Stimulated activated CD4-positive, alpha-beta T cell treated with anti-CD3 and anti-CD28 coated beads, Interleukin-4, amount 100 ng/mL, for 4 hours (primary cell): ENCODE data around the gene CELF6.
A peak's percentile ranks its signal among the peaks of the same experiment; 100 is the strongest.

ENCODE experiments used
- DNase-seq, 2 experiments: peaks; one replicate each; pipeline ENCODE4 v3.0.0-alpha.2; 2020

The CELF6 gene

DNA sequence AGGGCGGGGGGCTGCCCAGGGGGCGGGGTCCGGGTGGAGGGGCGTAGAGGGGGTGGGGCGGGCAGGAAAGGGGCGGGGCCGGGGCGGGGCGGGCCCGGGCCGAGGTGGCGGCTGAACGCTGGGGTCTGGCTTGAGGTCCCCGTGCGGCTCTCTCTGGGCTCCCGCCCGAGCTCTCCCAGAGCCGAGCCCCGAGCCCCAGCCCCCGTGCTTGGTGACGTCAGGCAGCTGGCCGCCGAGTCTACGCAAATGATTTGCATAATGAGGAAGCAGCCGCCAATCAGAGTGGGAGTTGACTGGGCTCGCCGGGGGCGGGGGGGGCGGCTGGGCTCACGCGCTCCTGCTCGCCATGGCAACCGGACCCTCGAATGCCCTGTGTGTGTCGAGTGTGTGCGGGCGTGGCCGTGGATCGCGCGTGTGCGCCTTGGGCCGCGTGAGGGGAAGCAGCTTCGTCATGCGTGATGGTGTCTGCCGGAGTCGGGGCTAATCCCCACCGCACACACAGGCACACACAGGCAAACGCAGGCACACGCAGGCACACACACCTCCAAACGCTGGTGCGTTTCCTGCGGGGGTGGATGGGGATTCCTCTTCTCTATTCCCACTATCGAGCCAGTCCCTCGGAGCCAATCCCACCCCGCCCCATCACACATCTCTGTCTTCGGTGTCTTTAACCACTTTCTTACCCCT lies at the start of gene CELF6:
CELF6 (minus strand) TSS at position 173 of the 687 bp plus-strand sequence. CDS start 283 bp downstream, outside the sequence.
- DNase-seq, result peak; percentile 64 to 77

DNA sequence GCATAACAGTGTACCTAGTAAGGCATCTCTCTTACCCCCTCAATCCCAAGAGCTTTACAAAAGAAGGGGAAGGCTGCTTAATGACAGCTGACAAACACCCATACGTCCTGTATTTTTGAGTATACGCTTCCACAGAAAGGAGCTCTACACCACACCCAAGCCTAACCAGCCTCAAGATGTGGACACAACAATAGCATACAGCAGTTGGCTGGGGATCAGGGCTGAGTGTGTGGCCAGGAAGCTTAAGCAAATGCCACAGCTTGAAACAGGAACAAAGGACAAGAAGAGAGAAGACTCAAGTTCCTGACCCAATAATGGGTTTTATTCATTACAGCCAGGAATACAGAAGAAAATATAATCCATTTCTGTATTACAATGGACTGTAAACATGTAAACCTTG lies 48.9 kb upstream of the CELF6 start:
- no peak for DNase-seq

DNA sequence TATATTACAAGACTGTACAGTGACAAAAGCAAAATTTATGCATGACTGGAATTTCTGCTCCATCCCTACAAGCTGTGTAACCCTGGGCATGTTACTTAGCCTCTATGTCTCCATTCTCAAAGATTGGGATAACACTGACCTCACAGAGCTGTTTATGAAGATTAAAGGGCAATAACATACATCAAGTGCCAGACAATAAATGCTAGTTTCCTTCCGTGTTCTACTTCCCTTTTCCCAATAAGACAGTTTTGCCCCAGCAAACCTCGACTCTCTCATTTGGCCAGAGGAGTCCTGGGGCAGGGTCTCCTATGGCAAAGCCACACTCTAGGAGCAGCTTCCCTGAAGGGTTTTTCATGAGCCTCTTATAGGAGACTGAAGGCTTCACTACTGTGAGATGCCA lies 48.4 kb upstream of the CELF6 start:
- DNase-seq, result no peak

DNA sequence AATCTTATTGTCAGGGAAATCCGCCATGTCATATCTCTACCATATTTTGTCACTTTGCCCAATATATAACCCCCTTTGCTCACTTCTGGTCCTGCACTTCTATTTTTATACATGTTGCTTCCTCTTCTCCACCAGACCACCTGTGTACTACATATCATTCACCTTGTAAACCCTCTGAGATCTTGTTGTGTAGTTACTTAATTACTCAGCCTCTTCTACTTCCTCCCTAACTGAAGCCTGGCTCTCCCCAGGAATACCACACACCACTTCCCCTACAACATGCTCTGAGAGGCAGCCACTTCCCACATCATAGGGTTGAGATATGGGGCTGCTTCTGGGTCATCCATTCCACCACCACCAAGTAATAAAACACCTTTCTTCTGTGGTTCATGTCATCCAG lies 45.9 kb upstream of the CELF6 start:
- DNase-seq, result no peak

DNA sequence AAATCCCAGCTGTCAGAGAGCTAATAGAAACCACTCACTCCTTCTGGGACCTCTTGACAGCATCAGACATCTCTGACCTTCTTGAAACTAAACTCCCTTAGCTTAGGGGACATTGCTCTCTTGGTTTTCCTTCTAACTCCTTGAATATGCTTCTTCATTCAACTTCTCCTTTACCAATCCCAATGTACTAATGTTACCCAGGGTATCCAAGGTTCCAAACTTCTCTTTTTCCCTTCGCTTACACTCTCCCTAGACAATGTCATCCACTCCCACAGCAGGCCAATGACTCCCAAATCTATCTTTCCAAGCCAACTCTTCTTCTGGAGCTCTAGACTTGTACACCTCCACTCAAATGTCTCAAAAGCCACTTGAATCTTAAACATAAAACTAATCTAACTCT lies 41.2 kb upstream of the CELF6 start:
- no peak for DNase-seq

DNA sequence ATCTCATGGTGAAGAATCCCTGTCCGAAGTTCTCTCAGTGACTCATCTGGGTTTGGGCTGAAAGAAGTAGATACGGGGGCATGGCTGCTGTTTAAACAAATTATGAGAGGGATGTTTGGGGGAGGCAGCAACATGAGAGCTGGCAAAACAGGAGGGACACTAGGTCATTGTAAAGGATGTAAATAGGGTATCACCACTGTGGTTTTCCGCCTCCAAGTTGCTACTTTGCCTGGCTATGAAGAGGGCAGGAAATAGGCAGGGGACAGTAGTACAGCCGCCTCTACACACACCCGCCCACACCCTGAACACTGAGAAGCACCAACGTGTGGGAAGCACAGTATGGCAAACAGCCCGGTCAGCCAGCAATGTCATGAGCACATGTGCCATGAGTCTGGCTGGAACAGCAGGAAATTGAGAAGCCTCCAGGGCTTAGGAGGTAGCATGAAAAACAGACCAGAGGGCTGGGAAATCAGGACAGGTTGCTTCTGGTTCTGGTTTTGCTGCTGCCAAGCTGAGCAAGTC lies 38.8 kb upstream of the CELF6 start:
- DNase-seq, result no peak

DNA sequence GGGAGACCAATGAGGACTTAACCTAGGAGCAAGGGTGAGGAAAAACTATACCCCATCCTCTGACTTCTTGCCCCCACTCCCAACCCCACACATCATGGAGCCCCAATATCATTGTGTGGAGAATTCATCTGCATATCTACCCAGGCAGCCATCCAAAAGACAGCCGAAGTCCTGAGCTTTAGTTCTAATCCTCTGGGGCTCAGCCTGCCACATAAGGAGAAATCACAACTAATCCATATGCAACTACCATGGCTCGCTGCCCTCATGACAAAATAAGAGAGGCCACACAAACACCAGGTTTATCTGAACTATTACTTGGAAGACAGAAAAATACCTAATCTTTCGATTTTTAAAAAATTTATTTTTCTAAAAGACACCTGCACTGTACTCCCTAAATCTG lies 38.2 kb upstream of the CELF6 start:
- DNase-seq, result no peak

DNA sequence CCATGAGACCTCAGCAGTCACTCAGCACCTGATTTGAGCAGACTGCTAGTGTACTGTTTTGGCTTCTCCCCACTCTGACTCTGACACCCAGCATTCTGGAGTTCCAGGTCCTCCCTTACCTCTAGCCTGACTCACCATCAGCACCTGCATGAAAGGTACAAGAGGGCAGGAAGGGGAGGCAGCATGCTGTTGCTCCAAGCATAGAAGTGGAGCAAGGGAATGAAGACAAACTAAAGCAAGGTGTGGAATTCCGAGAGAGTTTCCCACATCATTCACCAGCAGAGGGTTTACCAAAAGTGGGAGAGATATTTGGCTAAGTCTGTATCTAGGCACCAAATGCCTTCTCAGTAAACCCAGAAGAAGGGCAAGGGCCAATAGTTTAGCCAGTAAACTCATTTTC lies 34.5 kb upstream of the CELF6 start:
- no peak for DNase-seq

DNA sequence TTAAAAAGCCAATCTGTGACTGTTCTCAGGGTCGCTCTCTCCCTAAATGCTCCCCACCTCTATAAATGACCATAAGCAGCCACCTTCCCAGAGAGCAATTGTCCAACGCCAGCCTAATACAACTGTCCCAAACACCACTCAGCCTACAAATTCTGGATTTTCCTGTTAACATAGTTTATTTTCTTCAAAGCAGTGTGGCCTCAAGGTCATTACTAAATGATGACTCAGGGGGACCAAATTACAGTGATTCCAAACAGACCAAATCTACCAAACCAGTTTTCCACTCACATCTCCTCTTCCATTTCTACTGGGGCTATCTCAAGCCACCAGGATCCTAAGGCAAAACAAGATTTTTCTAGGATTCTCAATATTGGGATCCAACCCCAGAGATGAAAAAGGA lies 33.3 kb upstream of the CELF6 start:
- DNase-seq, result no peak

DNA sequence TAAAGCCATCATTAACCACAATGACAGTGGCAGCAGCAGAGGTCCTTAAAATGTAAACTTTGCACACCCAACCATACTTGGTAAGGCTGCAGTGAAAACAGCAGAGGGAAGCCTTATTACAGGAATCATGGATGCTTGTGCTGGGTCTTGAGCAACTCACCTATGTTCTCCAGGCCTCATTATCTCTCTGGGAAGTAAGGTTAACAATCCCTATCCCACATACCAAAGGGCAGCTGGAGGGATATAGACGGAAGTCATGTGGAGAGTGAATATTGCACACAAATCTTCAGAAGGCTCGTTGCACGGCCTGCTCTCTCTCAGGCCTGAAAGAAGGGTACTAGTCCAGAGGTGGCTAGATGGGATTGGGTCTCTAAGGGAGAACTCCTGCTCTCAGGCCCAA lies 25.8 kb upstream of the CELF6 start:
- DNase-seq, result no peak

DNA sequence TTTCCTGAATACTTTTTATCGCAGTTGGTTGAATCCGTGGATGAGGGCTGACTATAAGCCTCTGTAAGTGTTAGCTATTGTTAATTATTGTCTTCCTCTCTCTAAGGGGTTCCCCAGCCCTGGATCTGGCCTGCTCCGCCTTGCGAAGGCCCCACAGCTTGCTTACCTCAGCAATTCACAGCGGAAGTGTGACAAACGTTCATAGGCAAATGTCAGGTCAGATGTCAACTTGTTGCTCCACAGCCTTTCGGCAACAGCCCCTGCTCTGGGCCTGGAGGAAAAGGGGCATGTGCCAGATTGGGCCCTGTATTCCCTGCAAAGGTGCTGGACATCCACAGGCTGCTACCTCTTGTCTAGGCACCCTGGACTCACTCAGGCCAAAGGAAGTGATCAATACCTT lies 25.3 kb upstream of the CELF6 start:
- DNase-seq, result no peak

DNA sequence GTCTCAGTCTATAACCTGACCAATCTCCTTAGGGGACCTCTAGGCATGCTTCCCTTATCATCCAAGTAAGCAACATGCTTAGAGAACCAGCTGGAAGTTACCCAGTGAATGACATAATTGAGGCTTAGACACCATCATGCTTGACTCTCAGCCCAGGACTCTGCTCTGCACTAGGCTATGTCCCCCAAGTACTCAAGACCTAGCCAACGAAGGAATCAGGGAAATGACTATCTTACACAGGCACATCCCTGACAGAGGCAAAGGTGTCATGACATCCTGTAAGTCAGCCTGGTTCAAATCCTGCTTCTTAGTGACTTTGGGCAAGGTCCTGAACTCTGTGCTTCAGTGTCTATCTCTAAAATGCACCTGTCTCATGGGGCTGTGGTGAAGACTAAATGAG lies 24.6 kb upstream of the CELF6 start:
- no peak for DNase-seq

DNA sequence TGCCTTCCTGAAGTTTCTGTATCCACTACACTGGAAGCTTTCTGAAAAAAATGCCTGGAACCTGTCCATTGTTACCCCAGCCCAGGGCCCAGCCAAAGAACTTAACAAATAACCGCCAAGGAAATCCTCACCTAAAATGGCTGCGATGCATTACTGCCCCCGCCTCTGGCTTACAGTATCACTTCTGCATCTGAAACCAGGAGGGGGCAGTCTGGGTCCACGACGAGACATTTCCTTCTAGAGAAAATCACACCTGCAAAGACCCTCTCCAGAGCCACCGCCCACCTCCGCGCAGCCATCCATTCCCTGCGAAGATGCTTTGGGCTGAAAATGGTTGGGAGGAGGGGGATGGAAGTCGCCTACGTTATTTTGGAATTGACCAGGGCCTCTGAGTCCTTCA lies 22.4 kb upstream of the CELF6 start:
- DNase-seq, result peak; percentile 12 to 32

DNA sequence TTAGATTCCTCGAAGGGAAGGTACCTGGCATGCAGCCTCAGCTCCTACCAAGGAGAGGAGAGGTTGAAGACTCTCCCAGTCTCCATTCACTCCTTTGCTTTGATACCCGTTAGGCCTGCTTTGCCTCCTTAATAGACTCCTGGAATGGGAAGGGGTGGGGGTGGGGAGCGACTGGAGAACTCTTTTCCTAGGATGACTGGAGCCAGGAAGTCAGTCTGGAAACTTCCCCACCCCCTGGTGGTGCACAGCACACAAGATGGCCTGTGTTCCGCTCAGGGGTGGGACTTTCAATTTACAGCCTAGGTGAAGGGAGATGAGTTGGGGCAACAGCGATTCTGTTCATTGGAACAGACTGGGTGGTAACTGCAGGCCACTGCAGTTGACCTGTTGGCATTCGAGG lies 21.4 kb upstream of the CELF6 start:
- DNase-seq, result no peak

DNA sequence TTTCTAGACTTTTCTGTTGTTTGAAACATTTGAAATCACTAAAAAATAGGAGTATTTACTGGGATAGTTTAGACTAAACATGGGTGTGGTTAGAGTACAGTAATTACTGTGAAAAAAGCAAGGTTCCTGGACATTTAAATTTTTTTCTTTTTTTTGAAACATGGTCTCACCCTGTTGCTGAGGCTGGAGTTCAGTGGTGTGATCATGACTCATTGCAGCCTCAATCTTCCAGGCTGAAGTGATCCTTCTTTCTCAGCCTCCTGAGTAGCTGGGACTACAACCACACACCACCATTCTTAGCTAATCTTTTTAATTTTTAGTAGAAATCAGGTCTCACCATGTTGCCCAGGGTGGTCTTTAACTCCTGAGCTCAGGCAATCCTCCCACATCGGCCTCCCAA lies 20.4 kb upstream of the CELF6 start:
- DNase-seq, result no peak

DNA sequence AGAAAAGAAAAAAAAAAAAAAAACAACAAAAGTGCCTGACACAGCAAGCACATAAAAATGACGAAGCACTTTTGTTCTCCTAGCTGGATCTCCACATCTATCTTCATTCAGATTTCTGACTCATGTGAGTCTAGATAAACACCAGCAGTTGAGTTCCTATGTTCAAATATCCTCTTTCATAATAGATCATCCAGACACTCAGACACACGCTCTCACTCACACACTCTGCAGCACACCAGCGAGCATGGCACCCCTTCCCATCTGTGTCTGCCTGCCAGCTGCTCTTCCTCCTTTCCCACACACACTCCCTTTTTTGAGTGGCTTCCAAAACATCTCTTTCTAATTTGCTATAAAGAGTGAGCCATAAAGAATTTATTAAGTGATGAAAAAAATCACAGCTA lies 19.8 kb upstream of the CELF6 start:
- no peak for DNase-seq

DNA sequence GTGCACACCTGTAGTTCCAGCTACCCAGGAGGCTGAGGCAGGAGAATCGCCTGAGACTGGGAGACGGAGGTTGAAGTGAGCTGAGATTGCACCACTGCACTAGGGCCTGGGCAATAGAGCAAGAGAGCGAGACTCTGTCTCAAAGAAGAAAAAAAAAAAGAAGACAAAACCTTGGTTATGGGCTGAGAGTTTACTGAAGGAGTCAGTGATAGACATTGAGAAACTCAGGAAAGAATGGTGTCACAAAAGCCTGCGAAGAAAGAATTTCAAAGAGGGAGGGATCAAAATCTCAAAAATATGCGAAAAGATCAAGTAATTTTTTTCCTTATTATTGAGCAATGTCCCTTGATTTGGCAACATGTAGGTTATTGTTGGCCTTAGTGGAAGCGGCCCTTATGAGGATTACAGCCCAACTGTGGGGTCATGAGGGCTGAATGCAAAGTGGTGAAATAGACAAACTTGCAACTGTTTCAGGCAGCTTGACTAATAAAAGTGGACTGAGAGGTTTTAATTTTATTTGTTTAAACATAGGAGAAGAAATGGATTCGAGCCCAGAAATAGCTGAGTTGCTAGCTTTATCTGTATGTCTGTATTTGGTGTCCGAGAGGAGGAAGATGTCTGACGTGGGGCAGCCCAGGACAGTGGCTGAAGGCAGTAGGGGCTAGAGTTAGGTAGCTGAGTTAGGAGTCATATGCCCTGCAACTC lies 18.8 kb upstream of the CELF6 start:
- DNase-seq, result no peak

DNA sequence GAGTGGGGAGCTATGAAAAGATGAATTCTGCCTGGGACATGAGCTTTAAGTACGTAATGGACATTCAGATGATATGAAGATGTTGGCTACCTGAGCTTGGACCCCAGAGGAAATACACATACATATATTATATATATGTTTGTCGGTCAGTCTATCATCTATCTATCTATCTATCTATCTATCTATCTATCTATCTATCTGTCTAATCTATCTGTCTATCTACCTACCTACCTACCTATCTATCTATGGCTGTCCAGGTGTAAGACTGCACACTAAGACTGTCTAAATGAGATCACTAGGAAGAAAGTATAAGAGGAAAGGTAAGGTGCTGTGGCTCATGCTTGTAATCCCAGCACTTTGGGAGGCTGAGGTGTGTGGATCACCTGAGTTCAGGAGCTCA lies 18.2 kb upstream of the CELF6 start:
- DNase-seq, result no peak

DNA sequence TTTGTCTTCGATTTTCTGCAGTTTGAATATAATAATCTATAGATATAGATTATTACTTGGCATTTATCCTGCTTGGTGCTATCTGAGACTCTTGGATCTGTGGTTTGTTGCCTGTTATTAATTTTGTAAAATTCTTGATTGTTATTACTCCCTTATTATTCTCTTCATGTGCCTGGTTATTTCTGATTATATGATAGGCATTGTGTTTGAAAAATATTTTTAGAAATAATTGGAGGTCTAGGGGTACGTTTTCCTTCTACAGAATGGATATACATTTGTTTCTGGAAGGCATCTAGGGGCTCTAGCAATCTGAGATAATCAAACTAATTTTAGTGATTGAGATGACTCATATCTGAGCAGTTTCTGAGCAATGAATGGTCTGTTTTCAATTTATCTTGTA lies 14.9 kb upstream of the CELF6 start:
- no peak for DNase-seq

DNA sequence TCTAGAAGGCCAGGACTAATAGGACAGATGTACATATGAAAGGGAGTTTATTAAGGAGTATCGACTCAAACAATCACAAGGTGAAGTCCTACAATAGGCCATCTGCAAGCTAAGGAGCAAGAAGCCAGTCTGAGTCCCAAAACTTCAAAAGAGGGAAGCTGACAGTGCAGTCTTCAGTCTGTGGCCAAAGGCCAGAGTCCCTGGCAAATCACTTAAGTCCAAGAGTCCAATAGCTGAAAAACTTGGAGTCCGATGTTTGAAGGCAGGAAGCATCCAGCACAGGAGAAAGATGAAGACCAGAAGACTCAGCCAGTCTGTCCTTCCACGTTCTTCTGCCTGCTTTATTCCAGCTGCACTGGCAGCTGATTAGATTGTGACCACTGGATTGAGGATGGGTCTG lies 11.1 kb upstream of the CELF6 start:
- DNase-seq, result no peak

DNA sequence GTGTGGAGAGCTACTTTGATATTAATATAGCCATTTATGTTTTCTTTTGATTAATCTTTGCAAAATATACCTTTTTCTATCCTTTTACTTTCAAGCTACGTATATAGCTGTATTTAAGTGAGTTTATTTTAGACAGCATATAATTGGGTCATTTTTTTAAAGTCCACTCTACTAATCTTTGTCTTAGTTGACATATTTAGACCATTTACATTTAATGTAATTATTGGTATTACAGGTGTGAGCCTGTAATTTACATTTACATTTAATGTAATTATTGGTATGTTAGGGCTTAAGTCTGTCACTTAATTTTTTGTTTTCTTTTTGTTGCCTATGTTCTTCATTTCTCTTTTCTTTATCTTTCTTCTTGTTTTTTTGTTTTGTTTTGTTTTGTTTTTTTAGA lies 3.8 kb upstream of the CELF6 start:
- DNase-seq, result no peak

DNA sequence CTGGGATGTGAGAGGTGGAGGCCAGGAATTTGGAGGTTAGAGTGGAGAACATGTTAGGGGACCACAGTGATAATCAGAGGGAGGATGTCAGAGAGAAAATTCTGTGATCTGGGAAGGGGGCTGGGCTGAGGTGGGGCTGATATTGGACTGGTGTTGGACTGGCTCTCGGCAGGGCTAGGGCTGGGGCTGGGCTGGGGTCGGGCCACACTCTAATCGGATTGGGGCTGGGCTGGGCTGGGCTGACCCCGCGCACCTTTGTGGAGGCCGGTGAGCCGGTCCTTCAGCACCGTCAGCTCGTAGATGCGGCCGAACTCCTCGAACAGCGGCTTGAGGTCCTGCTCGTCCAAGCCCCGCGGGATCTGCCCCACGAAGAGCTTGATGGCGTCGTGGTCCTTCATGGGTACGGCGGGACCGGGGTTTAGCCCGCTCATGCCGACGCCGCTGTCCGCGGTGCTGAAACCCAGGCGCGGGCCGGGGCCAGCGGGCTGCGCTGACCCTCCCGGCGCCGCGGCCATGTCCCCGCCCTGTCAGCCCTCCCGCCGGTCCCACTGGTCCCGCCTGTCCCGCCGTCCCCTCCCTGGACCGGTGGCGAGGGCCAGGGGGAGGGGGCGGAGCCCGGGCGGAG lies 485 bp downstream of the CELF6 start:
- DNase-seq, result peak; percentile 5 to 46

DNA sequence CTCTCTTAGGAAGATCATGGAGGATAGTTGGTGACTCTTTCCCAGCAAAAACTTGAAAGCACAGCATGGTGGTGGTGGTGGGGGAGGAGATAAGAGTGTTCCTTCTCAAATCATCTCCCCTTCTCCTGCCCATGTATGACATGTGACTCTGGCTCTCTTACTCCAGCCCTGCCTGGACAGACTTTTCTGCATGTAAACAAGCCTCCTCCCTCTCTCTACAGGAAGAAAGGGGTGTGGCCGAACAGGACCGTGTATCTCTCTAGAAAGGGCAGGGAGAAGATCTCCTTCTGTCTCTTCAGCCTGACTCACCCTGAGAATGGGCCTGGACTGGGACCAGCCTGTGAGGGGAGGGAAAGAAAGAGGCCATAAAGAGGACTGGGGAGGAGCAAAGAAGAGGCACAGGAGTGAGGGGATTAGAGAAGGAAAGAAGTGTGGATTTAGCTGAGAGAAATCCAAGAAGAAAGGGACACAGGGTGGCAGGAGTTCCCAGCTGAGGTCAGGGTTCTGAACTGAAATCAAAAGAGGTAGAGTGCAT lies 1.5 kb downstream of the CELF6 start:
- no peak for DNase-seq
